ENCODE results near the gene CEL.

CEL gene

GRCh38 chr9:133103987-133104505 is 42.3 kb downstream of the CEL start:
- DNase-seq (ENCODE audit: low spot score) = no peak

GRCh38 chr9:133104718-133105460 is 43.1 kb downstream of the CEL start:
- no peak for DNase-seq (ENCODE audit: low spot score)

- no peak for DNase-seq (ENCODE audit: low spot score)
Measured at GRCh38 chr9:133105461-133105770, 43.6 kb downstream of the CEL start.

- DNase-seq (ENCODE audit: low spot score) = no peak
Measured at GRCh38 chr9:133106511-133107244, 44.9 kb downstream of the CEL start.

- DNase-seq (ENCODE audit: low spot score) = no peak
Measured at GRCh38 chr9:133107245-133107722, 45.5 kb downstream of the CEL start.

GRCh38 chr9:133107961-133108793 is 46.4 kb downstream of the CEL start:
- no peak for DNase-seq (ENCODE audit: low spot score)

GRCh38 chr9:133108794-133109641 is 47.2 kb downstream of the CEL start:
- no peak for DNase-seq (ENCODE audit: low spot score)

- DNase-seq (ENCODE audit: low spot score) = no peak
Measured at GRCh38 chr9:133109931-133110650, 48.3 kb downstream of the CEL start.

- no peak for DNase-seq (ENCODE audit: low spot score)
Measured at GRCh38 chr9:133111808-133112662, 50.3 kb downstream of the CEL start.

- DNase-seq (ENCODE audit: low spot score) = no peak
Measured at GRCh38 chr9:133112663-133113026, 50.9 kb downstream of the CEL start.

GRCh38 chr9:133113163-133113948 is 51.6 kb downstream of the CEL start:
- DNase-seq (ENCODE audit: low spot score) = no peak

GRCh38 chr9:133113949-133114885 is 52.4 kb downstream of the CEL start:
- no peak for DNase-seq (ENCODE audit: low spot score)

GRCh38 chr9:133114886-133115603 is 53.3 kb downstream of the CEL start:
- no peak for DNase-seq (ENCODE audit: low spot score)

GRCh38 chr9:133115604-133116345 is 54.0 kb downstream of the CEL start:
- DNase-seq (ENCODE audit: low spot score) = no peak

- no peak for DNase-seq (ENCODE audit: low spot score)
Measured at GRCh38 chr9:133116346-133117231, 54.8 kb downstream of the CEL start.
